Adipose tissue (tissue), 3 donors: ENCODE data around the gene CD82. TPM values are rescaled to one million over a fixed set of nuclear protein-coding genes. Genes with fewer than 3 reads are reported as not detected.
"Not testable (repeated sequence)": the region's sequence is repeated elsewhere in the genome, so short reads cannot be mapped to it uniquely, and the experiment has no call there.

Experiments
- H3K27ac ChIP-seq: one replicate; pipeline ENCODE4 v1.5.1; 2013; ENCODE audit warnings: low read depth, low read length
- WGBS, 3 donors: extraction: QIAGEN DNeasy Blood & Tissue Kit; methylation state at CpG; one replicate each; pipeline ENCODE4 v1.1.7; 2013; 5-methylcytosine and 5-hydroxymethylcytosine counted together
- polyA plus RNA-seq, 3 donors: library from polyadenylated mRNA; stranded (reverse); fragments of 200-250 nt; gene quantifications; one replicate each; pipeline ENCODE4 v1.2.3, GENCODE V29; 2013
- donor health status: healthy with polysubstance abuse.
- donor health status: Bipolar disorder and iron deficiency.
- donor health status: healthy.

The CD82 gene
- polyA plus RNA-seq, 3 donors: 17.4 to 31.7 (median 30.1) TPM

- no peak overlapping the region for H3K27ac ChIP-seq
- WGBS, 3 donors: 60 to 80% (median 66%) methylated on average over 9 of the region's 9 CpGs
Measured at GRCh38 chr11:44531116-44531504, 34.4 kb upstream of the CD82 start.

GRCh38 chr11:44531636-44532035 lies 33.8 kb upstream of the CD82 start:
- no peak overlapping the region for H3K27ac ChIP-seq
- WGBS, 3 donors: 72 to 87% (median 82%) methylated on average over 8 of the region's 8 CpGs

GRCh38 chr11:44532809-44533208 lies 32.7 kb upstream of the CD82 start:
- no peak overlapping the region for H3K27ac ChIP-seq
- WGBS, 3 donors: 51 to 55% (median 54%) methylated on average over 4 of the region's 4 CpGs

GRCh38 chr11:44533921-44534711 lies 31.3 kb upstream of the CD82 start:
- no peak overlapping the region for H3K27ac ChIP-seq
- WGBS, 3 donors: 75 to 89% (median 87%) methylated on average over 5 of the region's 5 CpGs

GRCh38 chr11:44535191-44535980 lies 30.1 kb upstream of the CD82 start:
- 63 to 80% (median 69%) methylated on average over 16 of the region's 16 CpGs for WGBS, 3 donors
- H3K27ac ChIP-seq: no peak overlapping the region

GRCh38 chr11:44536788-44537516 lies 28.5 kb upstream of the CD82 start:
- WGBS, 3 donors: 73 to 85% (median 75%) methylated on average over 20 of the region's 20 CpGs

GRCh38 chr11:44537679-44538078 lies 27.8 kb upstream of the CD82 start:
- H3K27ac ChIP-seq: no peak overlapping the region
- WGBS, 3 donors: 80 to 90% (median 81%) methylated on average over 9 of the region's 9 CpGs

More at GRCh38 chr11:44536788-44537516, 28.5 kb upstream of the CD82 start:
- no peak overlapping the region for H3K27ac ChIP-seq

- WGBS, 3 donors: 27 to 32% (median 29%) methylated on average over 21 of the region's 21 CpGs
- no peak overlapping the region for H3K27ac ChIP-seq
Measured at GRCh38 chr11:44538375-44539054, 26.9 kb upstream of the CD82 start.

GRCh38 chr11:44539971-44540370 lies 25.5 kb upstream of the CD82 start:
- 59 to 82% (median 78%) methylated on average over 7 of the region's 7 CpGs for WGBS, 3 donors
- no peak overlapping the region for H3K27ac ChIP-seq

- no peak overlapping the region for H3K27ac ChIP-seq
- WGBS, 3 donors: 22 to 30% (median 25%) methylated on average over 2 of the region's 2 CpGs
Measured at GRCh38 chr11:44540667-44541066, 24.8 kb upstream of the CD82 start.

GRCh38 chr11:44542372-44542771 lies 23.1 kb upstream of the CD82 start:
- WGBS, 3 donors: 91 to 97% (median 97%) methylated on average over 3 of the region's 3 CpGs
- no peak overlapping the region for H3K27ac ChIP-seq

GRCh38 chr11:44546984-44547383 lies 18.5 kb upstream of the CD82 start:
- not testable (repeated sequence) for H3K27ac ChIP-seq
- 85 to 96% (median 93%) methylated on average over 4 of the region's 4 CpGs for WGBS, 3 donors

- 94 to 98% (median 96%) methylated on average over 2 of the region's 2 CpGs for WGBS, 3 donors
- not testable (repeated sequence) for H3K27ac ChIP-seq
Measured at GRCh38 chr11:44547534-44547933, 17.9 kb upstream of the CD82 start.

GRCh38 chr11:44548032-44548695 lies 17.3 kb upstream of the CD82 start:
- H3K27ac ChIP-seq: no peak overlapping the region
- 91 to 96% (median 92%) methylated on average over 4 of the region's 4 CpGs for WGBS, 3 donors

GRCh38 chr11:44548961-44549749 lies 16.3 kb upstream of the CD82 start:
- not testable (repeated sequence) for H3K27ac ChIP-seq

GRCh38 chr11:44550123-44550522 lies 15.3 kb upstream of the CD82 start:
- WGBS, 3 donors: 59 to 83% (median 75%) methylated on average over 8 of the region's 8 CpGs

More at GRCh38 chr11:44548961-44549749, 16.3 kb upstream of the CD82 start:
- WGBS, 3 donors: 61 to 91% (median 83%) methylated on average over 5 of the region's 5 CpGs

GRCh38 chr11:44551456-44552139 lies 13.9 kb upstream of the CD82 start:
- no peak overlapping the region for H3K27ac ChIP-seq
- 92 to 96% (median 94%) methylated on average over 4 of the region's 4 CpGs for WGBS, 3 donors

More at GRCh38 chr11:44550123-44550522, 15.3 kb upstream of the CD82 start:
- H3K27ac ChIP-seq: no peak overlapping the region
